GM23338 (cell line): Measurements from ENCODE around the gene WSB2.

Experiments
- CREB1 ChIP-seq: fragments of 250-450 bp; sonication (Bioruptor Pico); IDR thresholded peaks from 2 replicates; pipeline ENCODE4 v1.5.0; 2020; ENCODE audit warnings: low read depth, mild to moderate bottlenecking, moderate library complexity
- CTCF ChIP-seq, 2 experiments: fragments of 200-600 bp in 1 of 2; sonication (generic) in 1 of 2; conservative IDR thresholded peaks; 2 replicates each; pipeline versions ENCODE4 v1.5.1 to v1.6.1; 2016 to 2017; ENCODE audit warnings: antibody characterized with exemption in 2 of 2, low read depth in 2 of 2, mild to moderate bottlenecking in 2 of 2, moderate library complexity in 1 of 2
- EZH2 ChIP-seq: fragments of 200-600 bp; sonication (generic); IDR thresholded peaks from one replicate; pipeline ENCODE4 v1.8.0; 2017; ENCODE audit warnings: antibody characterized with exemption, mild to moderate bottlenecking, low read depth; ENCODE audit not compliant: unreplicated experiment
- EZH2phosphoT487 ChIP-seq: fragments of 200-600 bp; sonication (generic); IDR thresholded peaks from one replicate; pipeline ENCODE4 v1.8.1; 2018; ENCODE audit warnings: antibody characterized with exemption; ENCODE audit not compliant: unreplicated experiment
- POLR2AphosphoS5 ChIP-seq: IDR thresholded peaks from 2 replicates; pipeline ENCODE4 v1.6.1; 2016; ENCODE audit warnings: antibody characterized with exemption, low read depth
- REST ChIP-seq: IDR thresholded peaks from one replicate; pipeline ENCODE4 v1.6.1; 2018; ENCODE audit warnings: antibody characterized with exemption; ENCODE audit not compliant: unreplicated experiment
- STAT1 ChIP-seq: IDR thresholded peaks from one replicate; pipeline ENCODE4 v1.6.1; 2016; ENCODE audit warnings: antibody characterized with exemption; ENCODE audit not compliant: unreplicated experiment

- TF ChIP-seq CTCF (conservative IDR thresholded peaks at IDR 0.05; ENCODE audit: low read depth in 2 of 2) (no peak), POLR2AphosphoS5 (no peak), EZH2 (no peak), EZH2phosphoT487 (no peak), REST (no peak), STAT1 (no peak), CREB1 (CRISPR knock-in tag) (no peak)
Observed at GRCh38 chr12:118107011-118107410, 46.0 kb upstream of the WSB2 start.
